Hepatocyte (in vitro differentiated cells): ENCODE results near the gene PARP6.

Source experiments
- EZH2 ChIP-seq: fragments of 200-600 bp; sonication (generic); IDR thresholded peaks from 2 replicates; pipeline ENCODE4 v1.6.1; 2016; ENCODE audit warnings: antibody characterized with exemption, mild to moderate bottlenecking, borderline replicate concordance
- EZH2phosphoT487 ChIP-seq: fragments of 200-600 bp; sonication (generic); IDR thresholded peaks from one replicate; pipeline ENCODE4 v1.6.1; 2018; ENCODE audit warnings: antibody characterized with exemption, mild to moderate bottlenecking, low read depth, moderate library complexity; ENCODE audit not compliant: unreplicated experiment, severe bottlenecking
- TF ChIP-seq, protein P1 (sequence below): fragments of 200-600 bp; sonication (generic); IDR thresholded peaks from 2 replicates; pipeline ENCODE4 v1.5.1; 2016; ENCODE audit warnings: antibody characterized with exemption, mild to moderate bottlenecking; ENCODE audit not compliant: poor library complexity

- no peak for TF ChIP-seq EZH2
- TF ChIP-seq, protein P1, sequence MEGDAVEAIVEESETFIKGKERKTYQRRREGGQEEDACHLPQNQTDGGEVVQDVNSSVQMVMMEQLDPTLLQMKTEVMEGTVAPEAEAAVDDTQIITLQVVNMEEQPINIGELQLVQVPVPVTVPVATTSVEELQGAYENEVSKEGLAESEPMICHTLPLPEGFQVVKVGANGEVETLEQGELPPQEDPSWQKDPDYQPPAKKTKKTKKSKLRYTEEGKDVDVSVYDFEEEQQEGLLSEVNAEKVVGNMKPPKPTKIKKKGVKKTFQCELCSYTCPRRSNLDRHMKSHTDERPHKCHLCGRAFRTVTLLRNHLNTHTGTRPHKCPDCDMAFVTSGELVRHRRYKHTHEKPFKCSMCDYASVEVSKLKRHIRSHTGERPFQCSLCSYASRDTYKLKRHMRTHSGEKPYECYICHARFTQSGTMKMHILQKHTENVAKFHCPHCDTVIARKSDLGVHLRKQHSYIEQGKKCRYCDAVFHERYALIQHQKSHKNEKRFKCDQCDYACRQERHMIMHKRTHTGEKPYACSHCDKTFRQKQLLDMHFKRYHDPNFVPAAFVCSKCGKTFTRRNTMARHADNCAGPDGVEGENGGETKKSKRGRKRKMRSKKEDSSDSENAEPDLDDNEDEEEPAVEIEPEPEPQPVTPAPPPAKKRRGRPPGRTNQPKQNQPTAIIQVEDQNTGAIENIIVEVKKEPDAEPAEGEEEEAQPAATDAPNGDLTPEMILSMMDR: no peak
- TF ChIP-seq EZH2phosphoT487: no peak
Measured at GRCh38 chr15:72242775-72243370, 29.5 kb downstream of the PARP6 start.
